Stimulated activated CD4-positive, alpha-beta T cell treated with anti-CD3 and anti-CD28 coated beads, TNF-alpha, amount 100 ng/mL, for 1 hour (primary cell): Measurements from ENCODE around the gene FEZF2.

Experiments
- DNase-seq, 3 donors: peaks; one replicate each; pipeline ENCODE4 v3.0.0-alpha.2; 2020; ENCODE audit warnings: low read depth in 3 of 3, low spot score in 1 of 3

The FEZF2 gene

GRCh38 chr3:62373215-62373614, at the start of gene FEZF2:
Gene FEZF2 (minus strand): TSS chr3:62373550. CDS start chr3:62372868, 682 bp downstream.
- no peak for DNase-seq

DNA sequence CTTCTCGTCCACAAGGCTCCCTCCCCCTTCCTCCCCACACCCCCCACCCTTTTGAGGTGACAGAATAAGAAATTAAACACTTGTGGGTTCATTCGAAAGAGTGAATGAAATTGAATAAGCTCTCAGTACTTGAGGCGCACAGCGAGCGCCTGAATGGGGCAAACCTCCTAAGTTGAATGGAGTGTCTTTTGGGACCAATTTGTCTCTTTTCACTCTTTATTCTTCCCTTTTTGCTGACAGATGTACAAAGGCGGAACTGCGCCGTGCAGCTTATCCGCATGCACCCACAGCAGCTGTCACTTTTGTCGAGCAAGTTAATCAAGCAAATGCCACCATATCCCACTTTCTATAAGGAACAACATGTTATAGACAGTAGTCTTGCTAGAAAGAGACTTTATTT, 47.9 kb upstream of the FEZF2 start:
- DNase-seq = no peak

DNA sequence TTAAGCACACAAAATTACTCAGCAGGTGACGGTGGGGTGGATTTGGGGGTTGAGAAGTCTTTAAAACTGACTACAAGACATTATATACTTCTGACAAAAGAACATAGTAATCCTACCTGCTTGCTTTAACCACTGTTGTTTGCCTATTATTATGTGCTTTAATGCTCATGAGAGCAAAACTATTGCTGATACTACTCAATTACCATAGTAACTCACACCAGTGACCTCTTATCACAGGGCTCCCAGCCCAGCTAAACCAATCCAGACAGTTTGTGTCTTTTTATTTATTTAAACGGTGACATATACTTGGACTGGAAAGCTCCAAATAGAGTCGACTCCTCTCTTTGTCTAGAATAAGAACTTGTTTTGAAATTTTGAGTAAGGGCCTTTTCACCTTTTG, 42.8 kb upstream of the FEZF2 start:
- no peak for DNase-seq

- no peak for DNase-seq
Observed at GRCh38 chr3:62415312-62415801, 42.0 kb upstream of the FEZF2 start.

- DNase-seq = no peak
Observed at GRCh38 chr3:62414786-62415185, 41.4 kb upstream of the FEZF2 start.

- no peak for DNase-seq
Observed at GRCh38 chr3:62413687-62414086, 40.3 kb upstream of the FEZF2 start.

- no peak for DNase-seq
Observed at GRCh38 chr3:62406945-62407344, 33.6 kb upstream of the FEZF2 start.

DNA sequence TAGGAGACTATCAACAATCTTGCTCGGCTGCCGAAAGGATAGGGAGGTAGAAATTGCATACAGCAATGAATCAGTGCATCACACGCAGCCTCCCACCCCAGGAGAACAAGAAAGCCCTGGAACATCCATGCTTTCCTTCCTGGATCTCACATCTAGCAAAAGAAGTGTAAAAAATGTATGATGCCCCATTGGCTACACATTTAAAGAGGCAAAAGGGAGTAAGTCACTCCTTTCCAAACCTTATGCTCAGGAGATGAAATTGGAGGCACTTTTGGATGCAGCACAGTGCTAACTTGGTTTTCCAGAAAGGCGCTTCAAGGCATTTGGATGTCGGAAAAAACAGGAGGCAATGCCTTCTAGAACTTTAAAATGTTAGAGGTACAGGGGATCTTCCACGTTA, 32.2 kb upstream of the FEZF2 start:
- no peak for DNase-seq

GRCh38 chr3:62405135-62405534, 31.8 kb upstream of the FEZF2 start:
- no peak for DNase-seq

DNA sequence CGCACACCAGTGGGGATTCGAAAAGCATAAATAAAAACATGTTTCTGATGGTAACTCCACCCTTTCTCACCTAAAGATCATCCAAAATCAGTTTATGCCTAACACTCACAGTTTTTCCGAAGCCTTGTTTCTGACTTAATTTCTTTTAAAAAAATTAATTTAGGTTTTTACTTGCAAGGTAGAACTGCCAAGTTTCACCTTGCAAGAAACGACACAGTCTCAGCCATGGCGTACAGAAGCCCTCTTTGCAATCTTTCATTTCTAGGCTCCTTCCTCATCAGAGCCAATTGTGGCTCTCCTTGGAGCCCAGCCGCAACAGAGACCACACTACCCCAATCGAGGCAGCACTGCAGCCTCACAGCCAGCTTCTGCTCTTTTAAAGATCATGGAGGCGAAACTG, 31.0 kb upstream of the FEZF2 start:
- DNase-seq = no peak

DNA sequence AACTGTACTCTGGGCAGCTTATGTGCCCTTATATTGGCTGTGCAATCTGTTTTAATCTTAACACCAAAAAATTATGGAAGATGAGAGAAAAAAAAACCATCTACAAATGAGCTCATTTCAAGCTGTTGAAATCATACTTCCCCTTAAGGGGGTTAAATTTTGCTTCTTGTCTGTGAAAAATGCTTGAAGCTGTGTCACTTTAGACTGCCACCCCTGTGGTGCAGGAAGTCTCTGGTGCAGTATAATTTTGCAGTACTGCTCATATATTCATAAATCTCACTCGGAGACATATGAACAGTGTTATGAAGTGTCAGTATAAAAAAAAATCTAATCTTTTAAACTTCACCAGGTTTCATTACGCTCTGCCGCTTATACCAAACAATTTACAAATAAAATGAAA, 30.4 kb upstream of the FEZF2 start:
- DNase-seq = no peak

DNA sequence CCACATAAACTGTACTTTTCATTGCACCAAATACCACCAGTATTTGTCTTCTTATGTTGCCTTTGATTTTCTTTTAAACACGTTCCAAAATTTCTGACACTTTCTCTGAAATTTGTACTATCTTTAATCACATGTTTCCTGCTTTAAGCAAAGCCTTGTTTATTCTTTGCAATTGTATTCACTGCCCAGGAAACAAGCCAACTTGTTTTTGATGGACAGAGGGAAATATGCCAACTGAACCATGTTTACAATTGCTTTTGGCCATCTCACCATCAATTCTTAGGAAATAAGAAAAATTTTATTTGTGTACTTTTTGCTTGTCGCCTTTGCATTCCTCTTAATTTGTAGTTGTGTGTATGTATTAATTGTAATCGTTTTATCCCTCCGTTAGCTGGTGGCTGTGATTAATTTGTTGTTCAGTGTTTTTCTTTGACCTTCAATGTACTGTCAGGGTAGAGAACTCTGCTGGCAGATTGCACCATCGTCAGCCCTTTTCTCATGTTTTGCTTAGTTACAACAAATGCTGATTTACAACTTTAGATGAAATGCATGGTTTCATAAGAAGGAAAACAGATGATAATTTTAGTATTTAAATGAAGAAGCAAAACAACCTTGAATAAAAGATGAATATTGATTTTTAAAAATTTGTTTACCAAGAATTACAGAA, 19.4 kb upstream of the FEZF2 start:
- DNase-seq = no peak

DNA sequence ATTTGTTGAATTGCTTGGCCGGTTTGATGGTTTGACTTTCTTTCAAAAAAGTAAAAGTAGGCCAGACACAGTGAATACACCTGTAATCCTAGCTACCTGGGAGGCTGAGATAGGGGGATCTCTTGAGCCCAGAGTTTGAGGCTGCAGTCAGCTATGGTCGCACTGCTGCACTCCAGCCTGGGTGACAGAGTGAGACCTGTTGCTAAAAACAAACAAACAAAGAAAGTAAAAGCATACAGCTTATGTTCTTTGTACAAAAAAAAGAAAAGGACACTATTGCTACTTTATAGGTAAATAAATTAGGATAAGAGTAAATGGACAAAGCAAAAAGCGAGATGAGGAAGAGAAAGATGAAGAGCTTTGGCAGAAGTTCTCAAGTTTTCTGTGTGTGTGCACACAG, 13.9 kb upstream of the FEZF2 start:
- no peak for DNase-seq

GRCh38 chr3:62379321-62379798, 6.0 kb upstream of the FEZF2 start:
- DNase-seq = no peak

DNA sequence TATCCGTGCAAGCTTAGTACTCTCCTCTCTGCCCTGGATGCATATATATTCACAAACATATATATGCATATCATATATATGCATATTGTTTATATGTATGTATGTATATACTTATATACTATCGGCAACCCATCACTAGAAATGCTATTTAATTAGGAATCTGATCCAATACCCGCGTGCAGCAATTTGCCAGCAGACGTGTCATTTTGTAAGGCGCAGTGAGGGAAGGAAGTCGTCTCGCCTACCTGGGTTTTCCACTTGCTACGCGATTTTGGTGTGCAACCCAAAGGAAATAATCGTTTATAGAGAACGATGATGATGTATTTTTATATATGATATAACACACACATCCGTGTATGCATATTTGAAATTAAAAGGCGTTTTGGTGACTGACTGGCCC, 5.6 kb upstream of the FEZF2 start:
- DNase-seq = no peak

DNA sequence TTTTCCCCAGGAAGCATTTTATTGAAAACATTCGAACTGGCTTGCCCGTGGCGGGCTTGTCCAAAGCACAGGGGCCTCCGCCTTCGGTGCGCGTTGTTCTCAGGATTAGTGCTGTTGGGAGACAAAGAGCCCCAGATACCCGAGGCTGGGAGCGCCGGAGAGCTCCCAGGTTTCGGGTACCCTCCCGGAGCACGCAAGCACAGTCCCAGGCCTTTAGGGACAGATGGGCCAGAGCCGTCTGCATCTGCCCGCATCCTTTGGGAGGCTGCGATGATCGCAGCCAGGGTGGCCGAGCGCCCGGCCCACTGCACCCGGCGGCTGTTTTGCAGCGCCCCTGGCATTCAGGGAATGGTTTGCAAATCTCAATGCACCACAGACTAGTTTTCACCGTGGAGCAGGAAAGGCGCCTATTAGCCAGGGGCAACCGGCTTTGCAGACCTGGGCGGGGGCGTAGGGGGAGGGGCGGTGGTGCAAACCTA, 5.0 kb upstream of the FEZF2 start:
- DNase-seq = no peak

GRCh38 chr3:62376906-62377877, 3.8 kb upstream of the FEZF2 start:
- no peak for DNase-seq

- DNase-seq = no peak
Observed at GRCh38 chr3:62376454-62376720, 3.0 kb upstream of the FEZF2 start.

- no peak for DNase-seq
Observed at GRCh38 chr3:62375655-62376453, 2.5 kb upstream of the FEZF2 start.

DNA sequence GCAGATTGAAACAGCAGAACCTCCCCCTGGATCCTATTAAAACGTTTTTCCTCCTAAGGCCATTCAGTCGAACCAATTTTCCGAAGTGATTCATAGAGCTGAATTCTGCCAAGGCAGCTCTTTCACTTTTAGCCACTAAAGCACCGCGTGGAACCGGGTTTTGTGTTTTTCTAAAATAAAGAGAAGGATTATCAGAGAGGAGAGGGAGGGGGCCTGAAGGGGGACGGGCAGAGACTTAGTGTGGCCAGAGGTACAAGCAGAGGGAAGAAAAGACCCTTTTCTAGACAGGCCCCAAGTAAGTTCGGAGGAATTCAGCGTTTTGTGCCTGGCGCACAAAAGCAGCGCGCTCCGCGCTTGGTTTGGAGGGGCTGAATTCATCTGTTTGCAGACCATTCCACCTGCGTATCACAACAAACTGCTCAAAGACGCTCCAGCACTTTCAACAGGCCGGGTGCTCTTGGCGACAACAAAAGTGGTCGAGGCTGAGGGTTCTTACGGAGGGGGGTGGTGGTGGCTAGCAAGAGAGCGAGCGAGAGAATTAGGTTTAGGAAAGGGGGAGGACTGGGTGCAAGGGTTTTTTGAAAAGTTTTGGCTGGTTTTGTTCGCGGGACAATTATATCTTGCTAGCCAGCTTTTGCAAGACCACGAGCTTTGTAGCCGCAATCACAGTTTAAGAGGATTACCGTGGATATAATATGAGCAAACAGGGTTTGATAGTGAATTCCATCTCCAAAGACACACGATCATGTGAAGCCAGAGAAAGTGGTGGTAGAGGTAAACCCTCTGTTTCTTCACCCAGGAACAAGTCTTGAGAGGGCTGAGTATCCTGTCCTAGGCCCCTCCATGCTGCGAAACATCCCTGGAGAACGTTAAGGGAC, 1.2 kb upstream of the FEZF2 start:
- no peak for DNase-seq
